Activated CD4-positive, alpha-beta T cell treated with anti-CD3 and anti-CD28 coated beads, Interleukin-2, amount 10 ng/mL, durations not matched to agents 24 days and 14 days (primary cell): ENCODE measurements around the gene PADI2. TPM values are rescaled to one million over a fixed set of nuclear protein-coding genes. Genes with fewer than 3 reads are reported as not detected.
A peak's percentile ranks its signal among the peaks of the same experiment; 100 is the strongest.

Source experiments
- DNase-seq: peaks from one replicate; pipeline ENCODE4 v3.0.0; 2022
- H3K27ac Mint-ChIP-seq: one replicate; pipeline ENCODE4 v1.8.0; 2022; ENCODE audit warnings: mild to moderate bottlenecking, mixed read lengths
- H3K27me3 Mint-ChIP-seq: one replicate; pipeline ENCODE4 v1.8.0; 2022; ENCODE audit warnings: mixed read lengths
- H3K36me3 Mint-ChIP-seq: one replicate; pipeline ENCODE4 v1.8.0; 2022; ENCODE audit warnings: low read depth, mild to moderate bottlenecking, mixed read lengths
- H3K4me1 Mint-ChIP-seq: one replicate; pipeline ENCODE4 v1.8.0; 2021; ENCODE audit warnings: mixed read lengths
- H3K4me3 Mint-ChIP-seq: one replicate; pipeline ENCODE4 v1.8.0; 2022; ENCODE audit warnings: mild to moderate bottlenecking, moderate library complexity, mixed read lengths
- H3K9me3 Mint-ChIP-seq: one replicate; pipeline ENCODE4 v1.8.0; 2021; ENCODE audit warnings: mixed read lengths
- intact Hi-C: fragments of 100-400 bp; cut with micrococcal nuclease; formaldehyde crosslinking; loops from one replicate; pipeline ENCODE4 v1.15.1; 2023
- total RNA-seq: library from RNA; stranded (reverse); gene quantifications from 2 replicates; pipeline ENCODE4 v1.2.3, GENCODE V29; 2022

The PADI2 gene
- total RNA-seq, 1 donor from 2014 or later = 0.07 TPM

- no peak for DNase-seq
- no peaks in the 10 kb centered on the region for H3K9me3 Mint-ChIP-seq
- H3K36me3 Mint-ChIP-seq = peaks cover 31% of the 10 kb centered on the region
- H3K27ac Mint-ChIP-seq = no peak overlapping the region
- H3K4me3 Mint-ChIP-seq = no peak overlapping the region
- no peaks in the 10 kb centered on the region for H3K27me3 Mint-ChIP-seq
- peaks cover 3% of the 10 kb centered on the region for H3K4me1 Mint-ChIP-seq
- intact Hi-C loops = no loop called here
Measured at GRCh38 chr1:17039522-17039921, 79.7 kb downstream of the PADI2 start.

DNA sequence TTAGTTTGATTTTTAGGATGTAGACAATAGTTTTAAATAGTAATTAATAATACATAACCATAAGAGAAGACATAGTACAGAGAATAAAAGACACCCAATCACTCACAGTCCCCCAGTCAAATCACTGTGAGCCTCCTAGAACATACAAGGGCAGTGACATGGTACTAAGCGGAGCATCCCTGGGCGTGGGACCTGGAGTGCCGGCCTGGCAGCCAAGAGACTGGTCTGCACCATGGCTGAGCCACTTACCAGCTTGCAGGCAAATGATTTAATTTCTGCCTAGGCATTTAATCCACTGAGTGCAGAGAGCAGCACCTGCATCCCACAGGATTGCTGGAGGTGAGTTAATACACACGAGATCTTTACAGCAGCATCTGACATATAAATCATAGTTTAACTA is 85.8 kb downstream of the PADI2 start:
- Mint-ChIP-seq H3K27ac (no peak overlapping the region), H3K36me3 (peaks cover 23% of the 10 kb centered on the region), H3K27me3 (no peaks in the 10 kb centered on the region), H3K4me3 (no peak overlapping the region), H3K4me1 (peaks cover 3% of the 10 kb centered on the region), H3K9me3 (no peaks in the 10 kb centered on the region)
- intact Hi-C loops = no loop called here
- no peak for DNase-seq

DNA sequence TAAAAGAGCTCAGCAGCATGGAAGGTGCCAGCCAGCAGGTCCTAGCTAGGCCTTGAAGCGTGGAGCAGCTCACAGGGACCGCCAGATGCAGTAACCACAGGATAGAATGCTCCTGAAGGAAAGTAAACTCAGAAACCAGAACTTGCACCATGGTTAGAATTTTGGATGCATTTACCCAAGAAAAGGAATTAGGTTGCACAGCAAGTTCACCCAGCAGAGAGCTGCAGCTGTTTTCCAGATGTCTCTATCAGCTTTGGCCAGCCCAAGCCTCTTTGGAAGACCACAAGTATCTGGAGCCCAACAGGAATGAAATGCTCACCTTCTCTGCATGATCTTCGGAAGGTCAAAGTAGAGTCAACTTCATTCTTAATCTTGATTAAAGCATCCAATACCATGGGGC is 86.5 kb downstream of the PADI2 start:
- H3K27me3 Mint-ChIP-seq = no peaks in the 10 kb centered on the region
- no peak overlapping the region for H3K4me3 Mint-ChIP-seq
- no peak overlapping the region for H3K27ac Mint-ChIP-seq
- H3K4me1 Mint-ChIP-seq = peaks cover 3% of the 10 kb centered on the region
- DNase-seq = no peak
- H3K9me3 Mint-ChIP-seq = no peaks in the 10 kb centered on the region
- peaks cover 29% of the 10 kb centered on the region for H3K36me3 Mint-ChIP-seq
- intact Hi-C loops = no loop called here

GRCh38 chr1:17031436-17031835 is 87.8 kb downstream of the PADI2 start:
- DNase-seq = no peak
- H3K36me3 Mint-ChIP-seq = peaks cover 35% of the 10 kb centered on the region
- no peaks in the 10 kb centered on the region for H3K9me3 Mint-ChIP-seq
- intact Hi-C loops = no loop called here
- H3K4me1 Mint-ChIP-seq = peaks cover 3% of the 10 kb centered on the region
- no peak overlapping the region for H3K4me3 Mint-ChIP-seq
- H3K27me3 Mint-ChIP-seq = no peaks in the 10 kb centered on the region
- no peak overlapping the region for H3K27ac Mint-ChIP-seq

DNA sequence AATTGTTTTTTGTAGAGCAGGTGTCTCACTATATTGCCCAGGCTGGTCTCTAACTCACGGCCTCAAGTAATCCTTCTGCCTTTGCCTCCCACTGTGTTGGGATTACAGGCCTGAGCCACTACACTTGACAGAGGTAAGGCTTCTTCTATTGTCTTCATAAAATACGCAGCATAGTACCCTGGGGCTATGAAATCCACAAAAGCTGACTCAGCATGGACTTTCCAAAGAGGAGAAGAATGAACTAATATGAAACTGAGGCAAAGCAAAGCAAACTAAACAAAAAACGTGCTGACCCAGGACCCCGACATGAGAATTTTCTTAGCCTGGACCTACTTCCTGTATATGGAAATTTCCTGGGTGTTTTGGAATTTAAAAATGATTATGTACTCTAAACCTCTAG is 89.0 kb downstream of the PADI2 start:
- H3K4me3 Mint-ChIP-seq = no peak overlapping the region
- no peaks in the 10 kb centered on the region for H3K9me3 Mint-ChIP-seq
- intact Hi-C loops = no loop called here
- DNase-seq = no peak
- no peaks in the 10 kb centered on the region for H3K27me3 Mint-ChIP-seq
- H3K36me3 Mint-ChIP-seq = peaks cover 38% of the 10 kb centered on the region
- no peak overlapping the region for H3K27ac Mint-ChIP-seq
- H3K4me1 Mint-ChIP-seq = peaks cover 3% of the 10 kb centered on the region

DNA sequence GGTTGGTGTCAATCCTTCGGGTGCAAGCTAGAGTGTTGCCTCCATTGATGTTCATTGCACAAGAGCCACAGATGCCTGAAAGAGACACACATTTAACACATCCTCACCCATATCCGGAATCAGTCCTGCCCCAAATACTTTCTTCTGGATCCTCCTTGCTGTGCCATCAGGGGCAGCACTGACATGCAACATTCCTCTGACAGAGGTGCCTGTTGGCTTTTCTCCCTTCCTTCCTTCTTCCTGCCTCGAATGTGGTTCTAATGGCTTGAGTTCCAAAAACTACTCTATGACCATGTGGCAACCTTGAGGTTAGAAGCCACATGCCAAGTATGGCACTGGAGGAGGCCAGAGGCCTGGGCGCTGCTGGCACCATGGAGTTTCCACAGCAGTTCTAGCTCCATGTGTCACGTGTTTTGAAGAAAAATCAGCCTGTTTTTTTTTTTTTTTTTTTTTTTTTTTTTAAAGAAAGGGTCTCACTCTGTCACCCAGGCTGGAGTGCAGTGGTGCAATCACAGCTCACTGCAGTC is 90.5 kb downstream of the PADI2 start:
- H3K27ac Mint-ChIP-seq = no peak overlapping the region
- peaks cover 45% of the 10 kb centered on the region for H3K36me3 Mint-ChIP-seq
- no peaks in the 10 kb centered on the region for H3K9me3 Mint-ChIP-seq
- H3K27me3 Mint-ChIP-seq = no peaks in the 10 kb centered on the region
- peaks cover 2% of the 10 kb centered on the region for H3K4me1 Mint-ChIP-seq
- intact Hi-C loops = no loop called here
- no peak for DNase-seq
- H3K4me3 Mint-ChIP-seq = no peak overlapping the region

GRCh38 chr1:17027900-17028299 is 91.4 kb downstream of the PADI2 start:
- no peaks in the 10 kb centered on the region for H3K27me3 Mint-ChIP-seq
- H3K27ac Mint-ChIP-seq = no peak overlapping the region
- H3K9me3 Mint-ChIP-seq = no peaks in the 10 kb centered on the region
- H3K36me3 Mint-ChIP-seq = peaks cover 48% of the 10 kb centered on the region
- intact Hi-C loops = no loop called here
- H3K4me1 Mint-ChIP-seq = no peaks in the 10 kb centered on the region
- no peak overlapping the region for H3K4me3 Mint-ChIP-seq
- no peak for DNase-seq

DNA sequence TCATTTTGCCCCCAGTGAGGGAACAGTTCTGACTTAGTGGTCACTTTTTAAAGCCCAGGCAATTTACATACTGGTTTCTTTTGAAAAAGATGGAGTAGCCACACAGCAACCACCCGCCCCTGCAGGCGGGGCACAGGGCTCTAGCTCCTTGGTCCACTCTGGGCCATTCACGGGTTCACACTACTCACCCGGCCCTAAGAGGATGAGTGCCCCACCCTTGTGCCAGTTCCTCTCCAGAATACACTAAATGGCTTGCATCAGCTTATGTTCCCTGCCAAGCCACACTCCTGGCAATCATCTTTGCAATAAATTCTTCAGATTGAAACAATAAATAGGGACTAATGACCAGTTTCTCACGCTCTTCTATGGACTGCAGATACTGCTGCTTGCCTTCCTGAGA is 91.8 kb downstream of the PADI2 start:
- Mint-ChIP-seq H3K9me3 (no peaks in the 10 kb centered on the region), H3K27me3 (no peaks in the 10 kb centered on the region), H3K36me3 (peaks cover 50% of the 10 kb centered on the region), H3K4me1 (no peaks in the 10 kb centered on the region), H3K4me3 (no peak overlapping the region), H3K27ac (no peak overlapping the region)
- DNase-seq = no peak
- intact Hi-C loops = no loop called here

DNA sequence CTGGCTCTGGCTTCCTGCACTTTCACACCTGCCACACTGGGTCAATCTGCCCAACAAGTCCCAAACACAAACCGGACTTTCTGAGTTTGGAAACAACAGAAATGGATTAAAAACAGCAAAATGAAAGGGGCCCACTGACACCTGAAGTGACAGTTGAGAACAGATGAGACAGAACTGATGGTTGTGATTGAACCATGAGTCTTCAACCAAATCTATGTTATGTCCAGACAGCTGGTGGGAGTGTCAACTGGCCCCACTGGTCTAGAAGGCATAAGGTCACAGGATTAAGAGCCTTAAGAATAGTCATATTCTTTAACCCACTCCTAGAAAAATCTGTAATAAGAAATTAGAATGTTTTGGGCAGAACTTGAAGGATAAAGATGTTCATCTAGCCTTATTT is 94.5 kb downstream of the PADI2 start:
- H3K36me3 Mint-ChIP-seq = peaks cover 65% of the 10 kb centered on the region
- H3K4me1 Mint-ChIP-seq = no peaks in the 10 kb centered on the region
- intact Hi-C loops = no loop called here
- H3K4me3 Mint-ChIP-seq = no peak overlapping the region
- no peak for DNase-seq
- no peaks in the 10 kb centered on the region for H3K9me3 Mint-ChIP-seq
- H3K27ac Mint-ChIP-seq = no peak overlapping the region
- H3K27me3 Mint-ChIP-seq = no peaks in the 10 kb centered on the region

GRCh38 chr1:17023573-17023972 is 95.7 kb downstream of the PADI2 start:
- no peaks in the 10 kb centered on the region for H3K9me3 Mint-ChIP-seq
- no peaks in the 10 kb centered on the region for H3K27me3 Mint-ChIP-seq
- H3K36me3 Mint-ChIP-seq = peaks cover 67% of the 10 kb centered on the region
- no peak overlapping the region for H3K27ac Mint-ChIP-seq
- H3K4me1 Mint-ChIP-seq = peaks cover 8% of the 10 kb centered on the region
- H3K4me3 Mint-ChIP-seq = no peak overlapping the region
- DNase-seq = no peak
- intact Hi-C loops = no loop called here

DNA sequence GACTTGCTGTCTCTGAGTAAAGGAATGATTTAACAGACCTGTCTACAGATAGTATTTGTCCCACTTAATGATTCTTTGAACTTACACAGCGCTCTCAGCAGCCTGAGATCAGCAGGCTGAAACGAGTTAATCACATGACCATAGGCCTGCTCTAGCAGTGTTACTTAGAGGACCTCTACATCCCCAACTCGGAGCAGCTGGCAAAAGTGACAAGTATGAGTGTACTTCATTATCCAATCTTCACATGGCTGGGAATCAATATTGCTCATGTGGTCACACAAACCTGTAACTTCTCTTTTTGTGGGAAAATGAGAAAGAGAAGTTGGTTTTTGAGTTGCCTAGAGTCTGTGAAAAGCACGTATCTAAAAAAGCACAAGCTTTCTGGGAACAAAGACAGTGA is 96.1 kb downstream of the PADI2 start:
- peaks cover 8% of the 10 kb centered on the region for H3K4me1 Mint-ChIP-seq
- H3K9me3 Mint-ChIP-seq = no peaks in the 10 kb centered on the region
- no peak for DNase-seq
- no peak overlapping the region for H3K4me3 Mint-ChIP-seq
- H3K36me3 Mint-ChIP-seq = peaks cover 67% of the 10 kb centered on the region
- no peaks in the 10 kb centered on the region for H3K27me3 Mint-ChIP-seq
- H3K27ac Mint-ChIP-seq = no peak overlapping the region
- intact Hi-C loops = no loop called here

GRCh38 chr1:17021896-17022295 is 97.4 kb downstream of the PADI2 start:
- Mint-ChIP-seq H3K36me3 (peaks cover 57% of the 10 kb centered on the region), H3K9me3 (no peaks in the 10 kb centered on the region), H3K27me3 (no peaks in the 10 kb centered on the region), H3K4me3 (no peak overlapping the region), H3K4me1 (peaks cover 8% of the 10 kb centered on the region), H3K27ac (no peak overlapping the region)
- DNase-seq = no peak
- intact Hi-C loops = no loop called here

DNA sequence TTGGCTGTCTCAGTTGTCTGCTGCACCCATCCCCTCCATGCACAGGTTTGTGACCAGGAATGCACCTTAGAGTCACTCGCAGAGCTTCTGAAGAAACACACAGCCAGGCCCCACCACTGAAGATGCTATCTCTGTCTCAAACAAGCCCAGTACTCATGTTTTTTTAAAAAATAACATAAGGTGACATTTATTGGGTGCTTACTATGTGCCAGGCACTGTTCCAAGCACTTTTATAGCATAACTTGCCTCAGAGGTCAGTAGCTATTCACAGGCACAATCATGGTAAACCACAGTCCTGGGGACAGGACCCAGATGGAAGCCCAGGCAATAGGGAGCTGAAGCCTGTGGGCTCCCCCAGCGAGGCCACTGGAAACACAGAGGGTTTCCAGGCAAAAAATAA is 98.7 kb downstream of the PADI2 start:
- no peaks in the 10 kb centered on the region for H3K9me3 Mint-ChIP-seq
- intact Hi-C loops = no loop called here
- no peak for DNase-seq
- H3K27ac Mint-ChIP-seq = no peak overlapping the region
- no peaks in the 10 kb centered on the region for H3K27me3 Mint-ChIP-seq
- H3K4me1 Mint-ChIP-seq = peaks cover 8% of the 10 kb centered on the region
- H3K4me3 Mint-ChIP-seq = no peak overlapping the region
- peaks cover 53% of the 10 kb centered on the region for H3K36me3 Mint-ChIP-seq

DNA sequence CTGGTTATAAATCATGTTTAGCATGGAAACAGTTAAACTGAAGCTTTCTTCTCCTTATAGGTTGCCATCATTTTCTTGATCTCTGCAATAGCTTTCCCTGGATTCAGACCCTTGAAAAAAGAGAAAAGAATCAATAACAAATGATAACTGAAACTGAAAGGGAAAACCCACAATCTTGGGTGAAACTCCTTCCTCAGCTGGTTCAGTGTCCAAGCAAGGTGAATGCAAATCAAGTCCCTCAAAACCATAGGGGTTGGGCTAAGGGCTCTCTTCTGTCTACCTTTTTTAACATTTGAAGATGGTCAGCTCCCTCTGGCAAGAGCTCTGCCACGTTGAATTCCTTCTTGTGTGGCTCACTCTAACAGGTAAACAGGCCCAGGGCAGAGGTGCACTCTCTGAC is 100.4 kb downstream of the PADI2 start:
- no peaks in the 10 kb centered on the region for H3K9me3 Mint-ChIP-seq
- H3K27me3 Mint-ChIP-seq = no peaks in the 10 kb centered on the region
- peak overlapping the region; percentile 58 for H3K27ac Mint-ChIP-seq
- peaks cover 10% of the 10 kb centered on the region for H3K4me1 Mint-ChIP-seq
- peaks cover 44% of the 10 kb centered on the region for H3K36me3 Mint-ChIP-seq
- no peak overlapping the region for H3K4me3 Mint-ChIP-seq
- intact Hi-C loops = no loop called here
- DNase-seq = no peak

DNA sequence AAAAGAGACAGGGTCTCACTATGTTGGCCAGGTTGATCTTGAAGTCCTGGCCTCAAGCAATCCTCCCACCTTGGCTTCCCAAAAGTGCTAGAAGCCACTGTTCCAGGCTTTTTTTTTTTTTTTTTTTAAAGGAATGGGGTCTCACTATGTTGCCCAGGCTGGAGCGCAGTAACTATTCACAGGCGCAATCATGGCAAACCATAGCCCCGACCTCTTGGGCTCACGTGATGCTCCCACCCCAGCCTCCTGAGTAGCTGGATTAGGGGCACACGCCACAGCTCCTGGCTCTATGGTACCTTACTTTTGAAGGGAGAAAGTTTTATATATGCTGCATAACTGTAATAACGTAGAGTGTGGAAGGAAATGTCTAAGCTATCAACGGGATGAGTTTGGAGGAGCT is 101.8 kb downstream of the PADI2 start:
- H3K4me3 Mint-ChIP-seq = no peak overlapping the region
- no peaks in the 10 kb centered on the region for H3K9me3 Mint-ChIP-seq
- peaks cover 10% of the 10 kb centered on the region for H3K4me1 Mint-ChIP-seq
- no peak overlapping the region for H3K27ac Mint-ChIP-seq
- no peaks in the 10 kb centered on the region for H3K27me3 Mint-ChIP-seq
- peaks cover 35% of the 10 kb centered on the region for H3K36me3 Mint-ChIP-seq
- intact Hi-C loops = no loop called here
- DNase-seq = no peak
